GM23338 (cell line): Measurements from ENCODE around the gene GCK. TPM values are rescaled to one million over a fixed set of nuclear protein-coding genes. Genes with fewer than 3 reads are reported as not detected.

ENCODE experiments used
- ATAC-seq: fragments of 200-7000 bp; cut with Tn5 transposase; 3 replicates; pipeline ENCODE4 v1.9.1; 2020
- DNase-seq: peaks from one replicate; pipeline ENCODE4 v3.0.0-alpha.2; 2015; ENCODE audit warnings: low spot score
- H2AFZ ChIP-seq: fragments of 200-600 bp; sonication (generic); 2 replicates; pipeline ENCODE4 v1.8.0; 2016; ENCODE audit warnings: antibody characterized with exemption, mild to moderate bottlenecking, moderate library complexity
- H3F3A ChIP-seq: fragments of 200-600 bp; sonication (generic); replicated peaks from 2 replicates; pipeline ENCODE4 v1.8.0; 2017; ENCODE audit warnings: antibody characterized with exemption, mixed run types, low read depth
- H3K27ac ChIP-seq: fragments of 200-600 bp; sonication (generic); 2 replicates; pipeline ENCODE4 v1.6.1; 2016; ENCODE audit warnings: low read depth
- H3K27me3 ChIP-seq: fragments of 200-600 bp; sonication (generic); 2 replicates; pipeline ENCODE4 v1.8.0; 2016; ENCODE audit warnings: mild to moderate bottlenecking, mixed run types, moderate library complexity; ENCODE audit not compliant: insufficient read depth
- H3K36me3 ChIP-seq: fragments of 200-600 bp; sonication (generic); 2 replicates; pipeline ENCODE4 v1.8.0; 2016; ENCODE audit warnings: mild to moderate bottlenecking; ENCODE audit not compliant: insufficient read depth
- H3K4me1 ChIP-seq: fragments of 200-600 bp; sonication (generic); 2 replicates; pipeline ENCODE4 v1.8.0; 2016; ENCODE audit warnings: mild to moderate bottlenecking, moderate library complexity; ENCODE audit not compliant: insufficient read depth
- H3K4me2 ChIP-seq: fragments of 200-600 bp; sonication (generic); 2 replicates; pipeline ENCODE4 v1.7.1; 2017; ENCODE audit warnings: mixed run types
- H3K4me3 ChIP-seq: fragments of 200-600 bp; sonication (generic); 2 replicates; pipeline ENCODE4 v1.6.1; 2016; ENCODE audit warnings: mixed run types
- H3K79me2 ChIP-seq: fragments of 200-600 bp; sonication (generic); replicated peaks from 2 replicates; pipeline ENCODE4 v1.8.0; 2017; ENCODE audit warnings: mild to moderate bottlenecking; ENCODE audit not compliant: insufficient read depth
- H3K9me2 ChIP-seq: fragments of 200-600 bp; sonication (generic); 2 replicates; pipeline ENCODE4 v1.8.0; 2017; ENCODE audit not compliant: insufficient read depth
- H4K20me1 ChIP-seq: fragments of 200-600 bp; sonication (generic); replicated peaks from 2 replicates; pipeline ENCODE4 v1.8.0; 2017; ENCODE audit warnings: mild to moderate bottlenecking; ENCODE audit not compliant: insufficient read depth
- H3K27ac Mint-ChIP-seq: 2 replicates; pipeline ENCODE4 v1.8.0; 2020; ENCODE audit warnings: inconsistent platforms, mild to moderate bottlenecking, moderate library complexity, mixed read lengths
- H3K27me3 Mint-ChIP-seq: 3 replicates; pipeline ENCODE4 v1.8.0; 2022; ENCODE audit warnings: low read depth, mild to moderate bottlenecking, moderate library complexity, mixed read lengths, inconsistent platforms; ENCODE audit not compliant: insufficient read depth, poor library complexity
- H3K36me3 Mint-ChIP-seq: 3 replicates; pipeline ENCODE4 v1.8.0; 2021; ENCODE audit warnings: low read depth, mild to moderate bottlenecking, inconsistent platforms, moderate library complexity, mixed read lengths
- H3K4me1 Mint-ChIP-seq: 3 replicates; pipeline ENCODE4 v1.8.0; 2020; ENCODE audit warnings: mild to moderate bottlenecking, inconsistent platforms, mixed read lengths
- H3K4me3 Mint-ChIP-seq: 3 replicates; pipeline ENCODE4 v1.8.0; 2021; ENCODE audit warnings: moderate library complexity, mild to moderate bottlenecking, inconsistent platforms, mixed read lengths
- H3K9me3 Mint-ChIP-seq: 3 replicates; pipeline ENCODE4 v1.8.0; 2020; ENCODE audit warnings: moderate library complexity, mild to moderate bottlenecking, inconsistent platforms, mixed read lengths
- CREB1 ChIP-seq: fragments of 250-450 bp; sonication (Bioruptor Pico); IDR thresholded peaks from 2 replicates; pipeline ENCODE4 v1.5.0; 2020; ENCODE audit warnings: low read depth, mild to moderate bottlenecking, moderate library complexity
- ETS1 ChIP-seq: IDR thresholded peaks from 2 replicates; pipeline ENCODE4 v1.6.1; 2016; ENCODE audit warnings: antibody characterized with exemption
- EZH2 ChIP-seq: fragments of 200-600 bp; sonication (generic); IDR thresholded peaks from one replicate; pipeline ENCODE4 v1.8.0; 2017; ENCODE audit warnings: antibody characterized with exemption, mild to moderate bottlenecking, low read depth; ENCODE audit not compliant: unreplicated experiment
- EZH2phosphoT487 ChIP-seq: fragments of 200-600 bp; sonication (generic); IDR thresholded peaks from one replicate; pipeline ENCODE4 v1.8.1; 2018; ENCODE audit warnings: antibody characterized with exemption; ENCODE audit not compliant: unreplicated experiment
- JUNB ChIP-seq: IDR thresholded peaks from one replicate; pipeline ENCODE4 v1.6.1; 2016; ENCODE audit warnings: antibody characterized with exemption; ENCODE audit not compliant: unreplicated experiment
- NANOG ChIP-seq: IDR thresholded peaks from 2 replicates; pipeline ENCODE4 v1.6.1; 2016; ENCODE audit warnings: antibody characterized with exemption, borderline replicate concordance
- POLR2AphosphoS5 ChIP-seq: IDR thresholded peaks from 2 replicates; pipeline ENCODE4 v1.6.1; 2016; ENCODE audit warnings: antibody characterized with exemption, low read depth
- STAT1 ChIP-seq: IDR thresholded peaks from one replicate; pipeline ENCODE4 v1.6.1; 2016; ENCODE audit warnings: antibody characterized with exemption; ENCODE audit not compliant: unreplicated experiment
- ZNF114 ChIP-seq: fragments of 250-450 bp; sonication (Bioruptor Pico); IDR thresholded peaks from 2 replicates; pipeline ENCODE4 v1.5.0; 2020; ENCODE audit warnings: mild to moderate bottlenecking, moderate library complexity
- ZNF331 ChIP-seq: fragments of 250-450 bp; sonication (Bioruptor Pico); IDR thresholded peaks from 2 replicates; pipeline ENCODE4 v1.5.0; 2020; ENCODE audit warnings: low read depth, mild to moderate bottlenecking, moderate library complexity
- polyA plus RNA-seq: library from polyadenylated mRNA; unstranded; fragments of >200 nt; fragmentation: Nextera tagmentation; extraction: Ambion mirVana; gene quantifications from 2 replicates; pipeline ENCODE4 v1.2.1, GENCODE V29; 2016
- total RNA-seq: library from RNA; depleted of rRNA; stranded (reverse); fragments of >200 nt; shearing (Covaris generic); gene quantifications from 2 replicates; pipeline ENCODE4 v1.2.3, GENCODE V29; 2014
- TF ChIP-seq, protein P1 (sequence below): fragments of 250-450 bp; sonication (Bioruptor Pico); IDR thresholded peaks from 2 replicates; pipeline ENCODE4 v1.5.0; 2020; ENCODE audit warnings: mild to moderate bottlenecking, moderate library complexity
- TF ChIP-seq, protein P2 (sequence below), 2 experiments: fragments of 200-600 bp in 1 of 2; sonication (generic) in 1 of 2; conservative IDR thresholded peaks; 2 replicates each; pipeline versions ENCODE4 v1.5.1 to v1.6.1; 2016 to 2017; ENCODE audit warnings: antibody characterized with exemption in 2 of 2, low read depth in 2 of 2, mild to moderate bottlenecking in 2 of 2, moderate library complexity in 1 of 2
- TF ChIP-seq, protein P3 (sequence below): IDR thresholded peaks from one replicate; pipeline ENCODE4 v1.6.1; 2018; ENCODE audit warnings: antibody characterized with exemption; ENCODE audit not compliant: unreplicated experiment

GCK gene
- total and polyA plus RNA-seq, 2 experiments from 2014 or later = 6.1 to 7.3 TPM

- H3K4me3 Mint-ChIP-seq = no peak overlapping the region
- no peak for ATAC-seq
- no peaks in the 10 kb centered on the region for H3K27me3 ChIP-seq
Observed at GRCh38 chr7:44114586-44115310, 74.5 kb downstream of the GCK start.

More at GRCh38 chr7:44114586-44115310, 74.5 kb downstream of the GCK start:
- Mint-ChIP-seq H3K9me3 (no peaks in the 10 kb centered on the region; the same call in 2 of the 3 replicates), H3K27me3 (peaks cover 15% of the 10 kb centered on the region), H3K36me3 (peaks cover 59% of the 10 kb centered on the region), H3K27ac (no peak overlapping the region; the same call in 1 of the 2 replicates), H3K4me1 (peaks cover 6% of the 10 kb centered on the region; the same call in 2 of the 3 replicates)
- H3K9me2 ChIP-seq = no peaks in the 10 kb centered on the region
- TF ChIP-seq CREB1 (CRISPR knock-in tag) (no peak), ZNF114 (CRISPR knock-in tag) (no peak), STAT1 (no peak), ETS1 (no peak), NANOG (no peak), POLR2AphosphoS5 (no peak), ZNF331 (CRISPR knock-in tag) (no peak), EZH2phosphoT487 (no peak), EZH2 (no peak), JUNB (no peak)
- TF ChIP-seq, protein P1, sequence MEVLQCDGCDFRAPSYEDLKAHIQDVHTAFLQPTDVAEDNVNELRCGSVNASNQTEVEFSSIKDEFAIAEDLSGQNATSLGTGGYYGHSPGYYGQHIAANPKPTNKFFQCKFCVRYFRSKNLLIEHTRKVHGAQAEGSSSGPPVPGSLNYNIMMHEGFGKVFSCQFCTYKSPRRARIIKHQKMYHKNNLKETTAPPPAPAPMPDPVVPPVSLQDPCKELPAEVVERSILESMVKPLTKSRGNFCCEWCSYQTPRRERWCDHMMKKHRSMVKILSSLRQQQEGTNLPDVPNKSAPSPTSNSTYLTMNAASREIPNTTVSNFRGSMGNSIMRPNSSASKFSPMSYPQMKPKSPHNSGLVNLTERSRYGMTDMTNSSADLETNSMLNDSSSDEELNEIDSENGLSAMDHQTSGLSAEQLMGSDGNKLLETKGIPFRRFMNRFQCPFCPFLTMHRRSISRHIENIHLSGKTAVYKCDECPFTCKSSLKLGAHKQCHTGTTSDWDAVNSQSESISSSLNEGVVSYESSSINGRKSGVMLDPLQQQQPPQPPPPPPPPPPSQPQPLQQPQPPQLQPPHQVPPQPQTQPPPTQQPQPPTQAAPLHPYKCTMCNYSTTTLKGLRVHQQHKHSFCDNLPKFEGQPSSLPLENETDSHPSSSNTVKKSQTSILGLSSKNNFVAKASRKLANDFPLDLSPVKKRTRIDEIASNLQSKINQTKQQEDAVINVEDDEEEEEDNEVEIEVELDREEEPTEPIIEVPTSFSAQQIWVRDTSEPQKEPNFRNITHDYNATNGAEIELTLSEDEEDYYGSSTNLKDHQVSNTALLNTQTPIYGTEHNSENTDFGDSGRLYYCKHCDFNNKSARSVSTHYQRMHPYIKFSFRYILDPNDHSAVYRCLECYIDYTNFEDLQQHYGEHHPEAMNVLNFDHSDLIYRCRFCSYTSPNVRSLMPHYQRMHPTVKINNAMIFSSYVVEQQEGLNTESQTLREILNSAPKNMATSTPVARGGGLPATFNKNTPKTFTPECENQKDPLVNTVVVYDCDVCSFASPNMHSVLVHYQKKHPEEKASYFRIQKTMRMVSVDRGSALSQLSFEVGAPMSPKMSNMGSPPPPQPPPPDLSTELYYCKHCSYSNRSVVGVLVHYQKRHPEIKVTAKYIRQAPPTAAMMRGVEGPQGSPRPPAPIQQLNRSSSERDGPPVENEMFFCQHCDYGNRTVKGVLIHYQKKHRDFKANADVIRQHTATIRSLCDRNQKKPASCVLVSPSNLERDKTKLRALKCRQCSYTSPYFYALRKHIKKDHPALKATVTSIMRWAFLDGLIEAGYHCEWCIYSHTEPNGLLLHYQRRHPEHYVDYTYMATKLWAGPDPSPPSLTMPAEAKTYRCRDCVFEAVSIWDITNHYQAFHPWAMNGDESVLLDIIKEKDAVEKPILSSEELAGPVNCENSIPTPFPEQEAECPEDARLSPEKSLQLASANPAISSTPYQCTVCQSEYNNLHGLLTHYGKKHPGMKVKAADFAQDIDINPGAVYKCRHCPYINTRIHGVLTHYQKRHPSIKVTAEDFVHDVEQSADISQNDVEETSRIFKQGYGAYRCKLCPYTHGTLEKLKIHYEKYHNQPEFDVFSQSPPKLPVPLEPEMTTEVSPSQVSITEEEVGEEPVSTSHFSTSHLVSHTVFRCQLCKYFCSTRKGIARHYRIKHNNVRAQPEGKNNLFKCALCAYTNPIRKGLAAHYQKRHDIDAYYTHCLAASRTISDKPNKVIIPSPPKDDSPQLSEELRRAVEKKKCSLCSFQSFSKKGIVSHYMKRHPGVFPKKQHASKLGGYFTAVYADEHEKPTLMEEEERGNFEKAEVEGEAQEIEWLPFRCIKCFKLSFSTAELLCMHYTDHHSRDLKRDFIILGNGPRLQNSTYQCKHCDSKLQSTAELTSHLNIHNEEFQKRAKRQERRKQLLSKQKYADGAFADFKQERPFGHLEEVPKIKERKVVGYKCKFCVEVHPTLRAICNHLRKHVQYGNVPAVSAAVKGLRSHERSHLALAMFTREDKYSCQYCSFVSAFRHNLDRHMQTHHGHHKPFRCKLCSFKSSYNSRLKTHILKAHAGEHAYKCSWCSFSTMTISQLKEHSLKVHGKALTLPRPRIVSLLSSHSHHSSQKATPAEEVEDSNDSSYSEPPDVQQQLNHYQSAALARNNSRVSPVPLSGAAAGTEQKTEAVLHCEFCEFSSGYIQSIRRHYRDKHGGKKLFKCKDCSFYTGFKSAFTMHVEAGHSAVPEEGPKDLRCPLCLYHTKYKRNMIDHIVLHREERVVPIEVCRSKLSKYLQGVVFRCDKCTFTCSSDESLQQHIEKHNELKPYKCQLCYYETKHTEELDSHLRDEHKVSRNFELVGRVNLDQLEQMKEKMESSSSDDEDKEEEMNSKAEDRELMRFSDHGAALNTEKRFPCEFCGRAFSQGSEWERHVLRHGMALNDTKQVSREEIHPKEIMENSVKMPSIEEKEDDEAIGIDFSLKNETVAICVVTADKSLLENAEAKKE (CRISPR knock-in tag) = no peak
- TF ChIP-seq, protein P2, sequence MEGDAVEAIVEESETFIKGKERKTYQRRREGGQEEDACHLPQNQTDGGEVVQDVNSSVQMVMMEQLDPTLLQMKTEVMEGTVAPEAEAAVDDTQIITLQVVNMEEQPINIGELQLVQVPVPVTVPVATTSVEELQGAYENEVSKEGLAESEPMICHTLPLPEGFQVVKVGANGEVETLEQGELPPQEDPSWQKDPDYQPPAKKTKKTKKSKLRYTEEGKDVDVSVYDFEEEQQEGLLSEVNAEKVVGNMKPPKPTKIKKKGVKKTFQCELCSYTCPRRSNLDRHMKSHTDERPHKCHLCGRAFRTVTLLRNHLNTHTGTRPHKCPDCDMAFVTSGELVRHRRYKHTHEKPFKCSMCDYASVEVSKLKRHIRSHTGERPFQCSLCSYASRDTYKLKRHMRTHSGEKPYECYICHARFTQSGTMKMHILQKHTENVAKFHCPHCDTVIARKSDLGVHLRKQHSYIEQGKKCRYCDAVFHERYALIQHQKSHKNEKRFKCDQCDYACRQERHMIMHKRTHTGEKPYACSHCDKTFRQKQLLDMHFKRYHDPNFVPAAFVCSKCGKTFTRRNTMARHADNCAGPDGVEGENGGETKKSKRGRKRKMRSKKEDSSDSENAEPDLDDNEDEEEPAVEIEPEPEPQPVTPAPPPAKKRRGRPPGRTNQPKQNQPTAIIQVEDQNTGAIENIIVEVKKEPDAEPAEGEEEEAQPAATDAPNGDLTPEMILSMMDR (conservative IDR thresholded peaks at IDR 0.05; ENCODE audit: low read depth in 2 of 2) = no peak
- TF ChIP-seq, protein P3, sequence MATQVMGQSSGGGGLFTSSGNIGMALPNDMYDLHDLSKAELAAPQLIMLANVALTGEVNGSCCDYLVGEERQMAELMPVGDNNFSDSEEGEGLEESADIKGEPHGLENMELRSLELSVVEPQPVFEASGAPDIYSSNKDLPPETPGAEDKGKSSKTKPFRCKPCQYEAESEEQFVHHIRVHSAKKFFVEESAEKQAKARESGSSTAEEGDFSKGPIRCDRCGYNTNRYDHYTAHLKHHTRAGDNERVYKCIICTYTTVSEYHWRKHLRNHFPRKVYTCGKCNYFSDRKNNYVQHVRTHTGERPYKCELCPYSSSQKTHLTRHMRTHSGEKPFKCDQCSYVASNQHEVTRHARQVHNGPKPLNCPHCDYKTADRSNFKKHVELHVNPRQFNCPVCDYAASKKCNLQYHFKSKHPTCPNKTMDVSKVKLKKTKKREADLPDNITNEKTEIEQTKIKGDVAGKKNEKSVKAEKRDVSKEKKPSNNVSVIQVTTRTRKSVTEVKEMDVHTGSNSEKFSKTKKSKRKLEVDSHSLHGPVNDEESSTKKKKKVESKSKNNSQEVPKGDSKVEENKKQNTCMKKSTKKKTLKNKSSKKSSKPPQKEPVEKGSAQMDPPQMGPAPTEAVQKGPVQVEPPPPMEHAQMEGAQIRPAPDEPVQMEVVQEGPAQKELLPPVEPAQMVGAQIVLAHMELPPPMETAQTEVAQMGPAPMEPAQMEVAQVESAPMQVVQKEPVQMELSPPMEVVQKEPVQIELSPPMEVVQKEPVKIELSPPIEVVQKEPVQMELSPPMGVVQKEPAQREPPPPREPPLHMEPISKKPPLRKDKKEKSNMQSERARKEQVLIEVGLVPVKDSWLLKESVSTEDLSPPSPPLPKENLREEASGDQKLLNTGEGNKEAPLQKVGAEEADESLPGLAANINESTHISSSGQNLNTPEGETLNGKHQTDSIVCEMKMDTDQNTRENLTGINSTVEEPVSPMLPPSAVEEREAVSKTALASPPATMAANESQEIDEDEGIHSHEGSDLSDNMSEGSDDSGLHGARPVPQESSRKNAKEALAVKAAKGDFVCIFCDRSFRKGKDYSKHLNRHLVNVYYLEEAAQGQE = no peak
- no peak overlapping the region for H2AFZ ChIP-seq
- no peak for DNase-seq
- H3K4me2 ChIP-seq = no peak overlapping the region
- peaks cover 3% of the 10 kb centered on the region for H4K20me1 ChIP-seq
- H3K79me2 ChIP-seq = no peaks in the 10 kb centered on the region
- 0 out of 2 replicates have a peak, but pooled peaks cover 2% of the 10 kb centered on the region for H3F3A ChIP-seq
- H3K27ac ChIP-seq = no peak overlapping the region
- H3K4me3 ChIP-seq = no peak overlapping the region
- no peaks in the 10 kb centered on the region for H3K36me3 ChIP-seq
- no peaks in the 10 kb centered on the region for H3K4me1 ChIP-seq
